Measurements from ENCODE around the gene DHRSX.

DNA sequence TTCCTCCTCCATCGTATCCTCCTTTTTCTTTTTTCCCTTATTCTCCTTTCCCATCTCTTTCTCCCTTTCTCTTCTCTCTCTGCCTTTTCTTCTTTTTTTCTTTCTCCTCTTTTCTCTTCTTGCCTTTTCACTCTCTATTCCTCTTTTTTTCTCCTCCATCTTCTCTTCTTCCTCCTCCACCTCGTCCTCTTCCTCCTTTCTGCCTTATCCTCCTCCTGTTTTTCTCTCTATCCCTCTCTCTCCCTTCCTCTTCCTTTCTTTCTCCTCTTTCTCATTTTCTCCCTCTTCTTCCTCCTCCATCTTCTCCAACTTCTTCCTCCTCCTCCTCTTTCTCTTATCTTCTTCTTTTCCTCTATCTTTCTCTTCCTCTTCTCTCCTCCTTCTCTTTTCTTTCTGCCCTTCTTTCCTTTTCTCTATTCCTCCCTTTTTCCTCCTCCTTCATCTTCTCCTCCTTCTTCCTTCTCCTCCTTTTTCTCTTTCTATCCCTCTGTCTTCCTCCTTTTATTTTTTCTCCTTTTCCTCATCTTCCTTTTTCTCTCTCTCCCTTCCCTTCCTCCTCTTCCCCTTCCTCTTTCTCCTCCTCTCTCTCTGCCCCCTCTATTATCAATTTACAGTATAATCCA lies 269.1 kb downstream of the DHRSX start:
- TF ChIP-seq, protein P1, sequence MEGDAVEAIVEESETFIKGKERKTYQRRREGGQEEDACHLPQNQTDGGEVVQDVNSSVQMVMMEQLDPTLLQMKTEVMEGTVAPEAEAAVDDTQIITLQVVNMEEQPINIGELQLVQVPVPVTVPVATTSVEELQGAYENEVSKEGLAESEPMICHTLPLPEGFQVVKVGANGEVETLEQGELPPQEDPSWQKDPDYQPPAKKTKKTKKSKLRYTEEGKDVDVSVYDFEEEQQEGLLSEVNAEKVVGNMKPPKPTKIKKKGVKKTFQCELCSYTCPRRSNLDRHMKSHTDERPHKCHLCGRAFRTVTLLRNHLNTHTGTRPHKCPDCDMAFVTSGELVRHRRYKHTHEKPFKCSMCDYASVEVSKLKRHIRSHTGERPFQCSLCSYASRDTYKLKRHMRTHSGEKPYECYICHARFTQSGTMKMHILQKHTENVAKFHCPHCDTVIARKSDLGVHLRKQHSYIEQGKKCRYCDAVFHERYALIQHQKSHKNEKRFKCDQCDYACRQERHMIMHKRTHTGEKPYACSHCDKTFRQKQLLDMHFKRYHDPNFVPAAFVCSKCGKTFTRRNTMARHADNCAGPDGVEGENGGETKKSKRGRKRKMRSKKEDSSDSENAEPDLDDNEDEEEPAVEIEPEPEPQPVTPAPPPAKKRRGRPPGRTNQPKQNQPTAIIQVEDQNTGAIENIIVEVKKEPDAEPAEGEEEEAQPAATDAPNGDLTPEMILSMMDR (IDR thresholded peaks at IDR 0.05; ENCODE audit: poor library complexity) = no peak
- TF ChIP-seq EZH2 (IDR thresholded peaks at IDR 0.05; ENCODE audit: borderline replicate concordance) (no peak), EZH2phosphoT487 (IDR thresholded peaks at IDR 0.05; ENCODE audit: low read depth, severe bottlenecking, unreplicated experiment) (no peak)
